ENCODE results near the gene ST13.
"Not testable (repeated sequence)": the region's sequence is repeated elsewhere in the genome, so short reads cannot be mapped to it uniquely, and the experiment has no call there.

The ST13 gene

DNA sequence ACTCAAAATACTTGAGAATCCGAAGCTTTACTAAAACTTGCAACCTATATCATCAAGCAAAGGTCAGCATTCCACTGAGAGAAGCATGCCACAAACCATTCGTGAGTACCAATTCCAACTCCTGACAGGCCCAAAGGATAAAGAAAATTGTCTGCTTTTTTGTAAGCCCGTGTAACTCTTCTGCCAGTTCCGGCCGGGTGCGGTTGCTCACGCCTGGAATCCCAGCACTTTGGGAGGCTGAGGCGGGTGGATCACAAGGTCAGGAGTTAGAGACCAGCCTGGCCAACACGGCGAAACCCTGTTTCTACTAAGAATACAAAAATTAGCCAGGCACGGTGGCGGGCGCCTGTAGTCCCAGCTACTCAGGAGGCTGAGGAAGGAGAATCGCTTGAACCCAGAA lies 74.7 kb downstream of the ST13 start:
- not testable (repeated sequence) for DNase-seq (ENCODE audit: low read depth)

Measured in HS-5 (cell line).